WERI-Rb-1 (cell line): Measurements from ENCODE around the gene DCP1A.

Experiments used
- DNase-seq: peaks from one replicate; pipeline ENCODE4 v3.0.0-alpha.2; 2020
- H3K27ac ChIP-seq: fragments of 250-450 bp; sonication (Bioruptor Pico); 2 replicates; pipeline ENCODE4 v1.5.1; 2020; ENCODE audit warnings: mild to moderate bottlenecking, moderate library complexity
- H3K27me3 ChIP-seq: fragments of 250-450 bp; sonication (Bioruptor Pico); 2 replicates; pipeline ENCODE4 v1.5.1; 2021; ENCODE audit warnings: mild to moderate bottlenecking, low read depth, moderate library complexity; ENCODE audit not compliant: insufficient read depth, severe bottlenecking
- H3K36me3 ChIP-seq: fragments of 250-450 bp; sonication (Bioruptor Pico); 2 replicates; pipeline ENCODE4 v1.5.1; 2020; ENCODE audit warnings: mild to moderate bottlenecking, moderate library complexity
- H3K4me3 ChIP-seq: 2 replicates; pipeline ENCODE4 v1.5.1; 2011; ENCODE audit warnings: low read depth, mild to moderate bottlenecking, control low read depth, low read length
- H3K9me3 ChIP-seq: fragments of 250-450 bp; sonication (Bioruptor Pico); 2 replicates; pipeline ENCODE4 v1.5.1; 2021; ENCODE audit warnings: mild to moderate bottlenecking, moderate library complexity; ENCODE audit not compliant: severe bottlenecking
- CTCF ChIP-seq: IDR thresholded peaks from 2 replicates; pipeline ENCODE4 v1.5.1; 2011; ENCODE audit warnings: low read depth, mild to moderate bottlenecking, control low read depth, inconsistent platforms, low read length

The DCP1A gene

GRCh38 chr3:53247619-53248018 lies 99.7 kb downstream of the DCP1A start:
- Histone ChIP-seq H3K27me3 (no peaks in the 10 kb centered on the region), H3K4me3 (no peak overlapping the region), H3K36me3 (peaks cover 22% of the 10 kb centered on the region), H3K9me3 (peaks cover 2% of the 10 kb centered on the region), H3K27ac (no peak overlapping the region)
- DNase-seq = no peak
- no peak for TF ChIP-seq CTCF

DNA sequence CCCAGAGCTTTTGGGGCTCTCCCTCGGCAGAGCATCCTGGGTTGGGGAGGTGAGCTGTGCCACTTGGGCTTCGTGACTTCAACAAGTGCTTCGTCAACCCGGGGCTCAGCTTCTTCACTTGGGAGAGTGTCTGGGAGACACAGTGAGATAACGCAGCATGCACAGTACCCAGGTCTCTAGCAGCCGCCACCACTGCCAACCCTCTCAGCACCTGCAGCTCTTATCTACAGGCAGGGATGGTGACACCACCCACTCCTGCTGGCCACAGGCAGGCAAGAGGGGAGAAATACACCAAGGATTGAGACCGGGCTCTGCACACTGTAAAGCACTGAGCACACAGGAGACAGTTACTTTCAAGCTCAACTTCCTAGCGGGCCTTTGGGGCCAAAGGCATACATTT lies 103.1 kb downstream of the DCP1A start:
- no peak for TF ChIP-seq CTCF
- no peak for DNase-seq
- Histone ChIP-seq H3K4me3 (no peak overlapping the region), H3K36me3 (peaks cover 42% of the 10 kb centered on the region), H3K27ac (no peak overlapping the region), H3K9me3 (peaks cover 2% of the 10 kb centered on the region), H3K27me3 (no peaks in the 10 kb centered on the region)

DNA sequence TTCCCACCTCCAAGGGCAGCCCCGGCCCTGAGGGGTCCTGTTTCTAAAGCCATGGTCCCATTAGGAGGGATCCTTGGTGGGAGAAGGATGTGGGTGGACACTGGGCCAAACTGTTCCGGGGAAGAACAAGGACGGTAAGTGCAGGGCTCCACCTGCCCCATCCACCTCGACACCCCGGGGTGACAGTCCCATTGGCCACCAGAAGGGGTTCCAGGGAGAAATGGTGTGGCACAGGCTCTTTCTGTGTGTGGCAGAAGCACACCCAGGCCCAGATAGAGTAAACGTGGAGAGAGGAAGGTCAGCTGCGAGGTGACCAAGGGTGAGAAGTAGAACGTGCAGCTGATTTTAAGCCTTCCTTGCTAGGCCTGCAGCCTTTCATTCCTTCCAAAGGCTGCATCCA lies 103.6 kb downstream of the DCP1A start:
- no peak for DNase-seq
- TF ChIP-seq CTCF = no peak
- Histone ChIP-seq H3K27me3 (no peaks in the 10 kb centered on the region), H3K27ac (no peak overlapping the region), H3K9me3 (peaks cover 2% of the 10 kb centered on the region), H3K36me3 (peaks cover 46% of the 10 kb centered on the region), H3K4me3 (no peak overlapping the region)

- Histone ChIP-seq H3K9me3 (peaks cover 2% of the 10 kb centered on the region), H3K36me3 (peaks cover 52% of the 10 kb centered on the region), H3K27me3 (no peaks in the 10 kb centered on the region), H3K27ac (no peak overlapping the region), H3K4me3 (no peak overlapping the region)
- no peak for DNase-seq
- no peak for TF ChIP-seq CTCF
These were observed 104.2 kb downstream of the DCP1A start for GRCh38 chr3:53243165-53243564.

DNA sequence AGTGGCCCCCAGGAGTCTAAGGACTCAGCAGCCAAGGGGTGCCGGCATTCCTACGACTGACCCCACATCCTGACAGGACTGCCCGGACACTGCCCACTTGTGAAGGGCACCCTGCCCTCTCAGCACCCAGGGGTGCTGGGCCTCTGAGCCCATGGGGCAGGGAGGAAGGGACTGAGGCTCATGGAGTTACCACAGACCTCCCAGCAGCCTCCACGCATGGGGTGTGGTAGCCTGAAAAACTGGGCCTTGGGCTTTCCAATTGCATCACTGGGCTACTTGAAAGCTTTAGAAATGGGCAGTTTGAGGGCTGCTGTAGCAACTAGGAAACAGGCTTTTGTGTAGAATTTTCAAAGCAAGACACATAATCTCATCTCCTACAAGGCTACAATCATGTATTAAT lies 104.7 kb downstream of the DCP1A start:
- no peak for TF ChIP-seq CTCF
- Histone ChIP-seq H3K4me3 (no peak overlapping the region), H3K9me3 (peaks cover 2% of the 10 kb centered on the region), H3K36me3 (peaks cover 55% of the 10 kb centered on the region), H3K27me3 (no peaks in the 10 kb centered on the region), H3K27ac (no peak overlapping the region)
- no peak for DNase-seq

- H3K27ac ChIP-seq = no peak overlapping the region
- no peak for TF ChIP-seq CTCF
- H3K4me3 ChIP-seq = no peak overlapping the region
- no peak for DNase-seq
- H3K9me3 ChIP-seq = peaks cover 2% of the 10 kb centered on the region
- H3K36me3 ChIP-seq = peaks cover 60% of the 10 kb centered on the region
- H3K27me3 ChIP-seq = no peaks in the 10 kb centered on the region
These were observed 105.2 kb downstream of the DCP1A start for GRCh38 chr3:53242155-53242554.
